ENCODE data around the gene OTOP1.

DNA sequence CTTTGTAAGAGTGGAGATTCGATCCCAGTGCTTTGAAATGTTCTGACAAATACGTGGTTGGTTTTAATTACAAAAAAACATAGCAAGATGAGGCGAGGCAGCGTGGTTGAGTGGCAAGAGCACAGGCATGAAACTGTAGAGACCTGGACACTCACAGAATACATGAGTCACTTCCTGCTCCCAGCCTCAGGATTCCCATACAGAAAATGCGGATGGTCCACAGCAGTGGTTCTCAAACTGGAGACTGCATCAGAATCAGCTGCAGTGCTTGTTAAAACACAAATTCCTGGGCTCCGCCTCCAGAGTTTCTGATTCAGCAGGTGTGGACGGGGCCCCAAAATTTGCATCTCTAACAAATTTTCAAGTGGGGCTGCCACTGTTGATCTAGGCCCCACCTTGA lies 10.1 kb downstream of the OTOP1 start:
- TF ChIP-seq POLR2A (IDR thresholded peaks at IDR 0.05; ENCODE audit: low read depth, low read length) (no peak), RFX5 (IDR thresholded peaks at IDR 0.05; ENCODE audit: low read depth, low read length) (no peak), USF2 (IDR thresholded peaks at IDR 0.05; ENCODE audit: low read depth, low read length) (no peak), MAFK (IDR thresholded peaks at IDR 0.05; ENCODE audit: low read depth, low read length) (no peak), RAD21 (IDR thresholded peaks at IDR 0.05; ENCODE audit: low read length) (no peak), CEBPB (IDR thresholded peaks at IDR 0.05; ENCODE audit: low read depth, low read length) (no peak), MAZ (IDR thresholded peaks at IDR 0.05; ENCODE audit: borderline replicate concordance, low read depth, low read length) (no peak), NFE2L2 (IDR thresholded peaks at IDR 0.05; ENCODE audit: low read depth, low read length) (no peak), RCOR1 (IDR thresholded peaks at IDR 0.05; ENCODE audit: insufficient replicate concordance, low read length) (no peak), CHD1 (IDR thresholded peaks at IDR 0.05; ENCODE audit: low read depth, low read length) (no peak)
- TF ChIP-seq, protein P1, sequence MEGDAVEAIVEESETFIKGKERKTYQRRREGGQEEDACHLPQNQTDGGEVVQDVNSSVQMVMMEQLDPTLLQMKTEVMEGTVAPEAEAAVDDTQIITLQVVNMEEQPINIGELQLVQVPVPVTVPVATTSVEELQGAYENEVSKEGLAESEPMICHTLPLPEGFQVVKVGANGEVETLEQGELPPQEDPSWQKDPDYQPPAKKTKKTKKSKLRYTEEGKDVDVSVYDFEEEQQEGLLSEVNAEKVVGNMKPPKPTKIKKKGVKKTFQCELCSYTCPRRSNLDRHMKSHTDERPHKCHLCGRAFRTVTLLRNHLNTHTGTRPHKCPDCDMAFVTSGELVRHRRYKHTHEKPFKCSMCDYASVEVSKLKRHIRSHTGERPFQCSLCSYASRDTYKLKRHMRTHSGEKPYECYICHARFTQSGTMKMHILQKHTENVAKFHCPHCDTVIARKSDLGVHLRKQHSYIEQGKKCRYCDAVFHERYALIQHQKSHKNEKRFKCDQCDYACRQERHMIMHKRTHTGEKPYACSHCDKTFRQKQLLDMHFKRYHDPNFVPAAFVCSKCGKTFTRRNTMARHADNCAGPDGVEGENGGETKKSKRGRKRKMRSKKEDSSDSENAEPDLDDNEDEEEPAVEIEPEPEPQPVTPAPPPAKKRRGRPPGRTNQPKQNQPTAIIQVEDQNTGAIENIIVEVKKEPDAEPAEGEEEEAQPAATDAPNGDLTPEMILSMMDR (conservative IDR thresholded peaks at IDR 0.05; ENCODE audit: low read depth, low read length) = no peak

All from IMR-90 (cell line).